Measurements from ENCODE around the gene ZNF853. TPM values are rescaled to one million over a fixed set of nuclear protein-coding genes. Genes with fewer than 3 reads are reported as not detected.

Gene ZNF853
- total and polyA plus RNA-seq, 12 donors: 1.2 to 15.3 (median 4.7) TPM

DNA sequence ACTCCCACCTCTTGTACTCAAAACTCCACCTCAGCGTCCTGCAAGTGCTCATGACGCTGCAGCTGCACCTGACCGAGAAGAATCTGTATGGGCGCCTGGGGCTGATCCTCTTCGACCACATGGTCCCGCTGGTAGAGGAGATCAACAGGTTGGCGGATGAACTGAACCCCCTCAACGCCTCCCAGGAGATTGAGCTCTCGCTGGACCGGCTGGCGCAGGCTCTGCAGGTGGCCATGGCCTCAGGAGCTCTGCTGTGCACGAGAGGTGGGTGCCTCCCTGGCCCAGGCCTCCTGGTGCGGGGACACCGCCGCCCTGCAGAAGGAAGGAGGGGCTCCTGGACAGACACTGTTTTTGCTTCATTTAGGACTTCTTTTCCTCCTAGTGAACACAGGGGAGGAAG lies 15.3 kb upstream of the ZNF853 start:
- no peak overlapping the region for H3K4me3 ChIP-seq

DNA sequence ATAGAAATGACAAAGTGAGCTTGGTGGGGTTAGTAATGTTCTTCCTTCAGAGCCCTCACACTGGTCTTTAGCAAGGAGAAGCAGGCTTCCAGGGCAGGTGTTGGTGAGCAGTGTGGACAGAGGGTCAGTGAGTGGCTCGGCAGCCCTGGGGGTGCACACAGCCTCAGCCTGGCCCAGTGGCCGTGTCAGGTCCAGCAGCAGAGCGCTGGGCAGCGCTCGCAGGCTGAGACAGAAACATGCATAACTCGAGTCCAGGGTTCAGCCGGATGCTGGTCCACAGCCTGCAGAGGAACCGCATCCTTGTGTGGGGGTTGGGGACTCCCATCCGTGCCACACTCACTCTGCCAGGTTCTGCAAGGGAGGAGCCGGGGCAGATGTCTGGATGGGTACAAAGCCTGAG lies 11.0 kb upstream of the ZNF853 start:
- Histone ChIP-seq H3K27ac (no peak overlapping the region), H3K4me3 (no peak overlapping the region), H3K36me3 (replicated peaks in 1 of 2) (peaks cover 0 to 70% of the 10 kb centered on the region in 2 donors), H3K9me3 (replicated peaks in 1 of 3) (no peaks in the 10 kb centered on the region), H3K4me1 (replicated peaks in 1 of 2) (no peaks in the 10 kb centered on the region), H3K27me3 (no peaks in the 10 kb centered on the region)
- 89 to 95% (median 92%) methylated on average over 7 to 10 of the region's 10 CpGs for WGBS, 4 donors
- TF ChIP-seq POLR2A (IDR thresholded peaks at IDR 0.05): no peak
- TF ChIP-seq, protein P1, sequence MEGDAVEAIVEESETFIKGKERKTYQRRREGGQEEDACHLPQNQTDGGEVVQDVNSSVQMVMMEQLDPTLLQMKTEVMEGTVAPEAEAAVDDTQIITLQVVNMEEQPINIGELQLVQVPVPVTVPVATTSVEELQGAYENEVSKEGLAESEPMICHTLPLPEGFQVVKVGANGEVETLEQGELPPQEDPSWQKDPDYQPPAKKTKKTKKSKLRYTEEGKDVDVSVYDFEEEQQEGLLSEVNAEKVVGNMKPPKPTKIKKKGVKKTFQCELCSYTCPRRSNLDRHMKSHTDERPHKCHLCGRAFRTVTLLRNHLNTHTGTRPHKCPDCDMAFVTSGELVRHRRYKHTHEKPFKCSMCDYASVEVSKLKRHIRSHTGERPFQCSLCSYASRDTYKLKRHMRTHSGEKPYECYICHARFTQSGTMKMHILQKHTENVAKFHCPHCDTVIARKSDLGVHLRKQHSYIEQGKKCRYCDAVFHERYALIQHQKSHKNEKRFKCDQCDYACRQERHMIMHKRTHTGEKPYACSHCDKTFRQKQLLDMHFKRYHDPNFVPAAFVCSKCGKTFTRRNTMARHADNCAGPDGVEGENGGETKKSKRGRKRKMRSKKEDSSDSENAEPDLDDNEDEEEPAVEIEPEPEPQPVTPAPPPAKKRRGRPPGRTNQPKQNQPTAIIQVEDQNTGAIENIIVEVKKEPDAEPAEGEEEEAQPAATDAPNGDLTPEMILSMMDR (IDR thresholded peaks at IDR 0.05): no peak
- intact Hi-C loops (cut with DNase I): no loop called here
- no peak for DNase-seq

More for the DNA sequence above, 15.3 kb upstream of the ZNF853 start:
- Histone ChIP-seq H3K27me3 (no peaks in the 10 kb centered on the region), H3K9me3 (replicated peaks in 1 of 3) (no peaks in the 10 kb centered on the region), H3K27ac (no peak overlapping the region), H3K4me1 (replicated peaks in 1 of 2) (no peaks in the 10 kb centered on the region), H3K36me3 (replicated peaks in 1 of 2) (peaks cover 0 to 88% of the 10 kb centered on the region in 2 donors)
- intact Hi-C loops (cut with DNase I): no loop called here
- 88 to 100% (median 94%) methylated on average over 4 to 15 of the region's 15 CpGs for whole genome bisulfite sequencing, 4 donors
- no peak for DNase-seq
- TF ChIP-seq, protein P1 (IDR thresholded peaks at IDR 0.05): no peak
- no peak for TF ChIP-seq POLR2A (IDR thresholded peaks at IDR 0.05)

DNA sequence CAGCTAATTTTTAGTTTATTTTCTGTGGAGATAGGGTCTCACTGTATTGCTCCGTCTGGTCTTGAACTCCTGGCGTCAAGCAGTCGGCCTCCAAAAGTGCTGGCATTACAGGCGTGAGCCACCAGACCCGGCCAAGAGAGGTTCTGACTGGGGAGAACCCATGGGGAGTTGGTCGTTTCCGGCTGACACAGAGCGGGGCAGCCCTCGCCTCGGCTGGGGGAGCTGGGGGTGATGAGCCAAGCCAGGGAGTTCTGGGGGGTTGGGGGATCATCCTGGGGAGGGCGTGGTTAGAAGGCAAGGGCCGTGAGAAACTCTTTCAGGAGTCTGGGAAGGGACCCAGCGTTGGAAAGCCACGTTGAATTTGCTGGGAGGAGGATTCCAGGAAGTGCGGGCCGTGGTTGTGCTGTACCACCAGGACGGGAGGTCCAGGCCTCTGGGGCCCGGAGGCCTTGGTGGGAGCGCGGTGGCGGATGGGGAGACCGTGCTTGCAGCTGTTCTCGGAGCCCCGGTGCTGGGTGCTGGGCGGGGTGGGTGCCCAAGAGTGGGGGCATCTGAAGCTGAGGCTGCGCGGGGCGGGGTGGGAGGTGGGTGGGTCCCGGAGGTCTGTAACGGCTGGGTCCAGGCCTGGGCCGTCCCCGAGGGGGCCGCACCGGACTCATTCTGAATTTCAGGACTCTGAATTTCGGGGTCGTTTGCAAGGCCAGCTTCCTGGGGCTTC lies 8.4 kb upstream of the ZNF853 start:
- Histone ChIP-seq H3K4me1 (replicated peaks in 1 of 2) (no peaks in the 10 kb centered on the region), H3K9me3 (replicated peaks in 1 of 3) (no peaks in the 10 kb centered on the region), H3K4me3 (no peak overlapping the region), H3K27ac (no peak overlapping the region), H3K36me3 (replicated peaks in 1 of 2) (peaks cover 0 to 45% of the 10 kb centered on the region in 2 donors), H3K27me3 (no peaks in the 10 kb centered on the region)
- DNase-seq: no peak
- intact Hi-C loops (cut with DNase I): no loop called here
- 89 to 93% (median 91%) methylated on average over 23 to 36 of the region's 36 CpGs for WGBS, 4 donors
- TF ChIP-seq POLR2A (IDR thresholded peaks at IDR 0.05): no peak
- TF ChIP-seq, protein P1 (IDR thresholded peaks at IDR 0.05): no peak

DNA sequence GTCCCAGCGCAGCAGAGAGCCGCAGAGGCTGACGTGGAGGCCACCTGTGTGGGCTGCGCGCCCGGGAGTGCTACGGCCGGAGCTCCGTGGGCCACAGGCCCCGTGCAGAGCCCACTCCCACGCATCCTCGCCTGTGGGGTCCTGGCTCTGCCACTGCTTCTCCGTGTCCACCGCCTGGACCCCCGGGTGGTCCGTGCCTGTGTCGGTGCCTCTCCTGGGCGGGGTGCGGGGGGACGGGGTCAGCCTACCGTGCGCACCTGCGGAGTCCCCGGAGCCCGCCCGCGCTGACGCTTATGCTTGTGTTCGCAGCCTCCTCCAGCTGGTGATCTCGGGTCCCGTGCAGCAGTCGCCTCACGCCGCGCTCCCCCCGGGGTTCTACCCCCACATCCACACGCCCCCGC lies 7.8 kb upstream of the ZNF853 start:
- intact Hi-C loops (cut with DNase I): no loop called here

More for the DNA sequence above, 7.8 kb upstream of the ZNF853 start:
- Histone ChIP-seq H3K4me1 (replicated peaks in 1 of 2) (no peaks in the 10 kb centered on the region), H3K27ac (no peak overlapping the region), H3K36me3 (replicated peaks in 1 of 2) (peaks cover 0 to 39% of the 10 kb centered on the region in 2 donors), H3K4me3 (no peak overlapping the region), H3K27me3 (no peaks in the 10 kb centered on the region), H3K9me3 (replicated peaks in 1 of 3) (no peaks in the 10 kb centered on the region)
- no peak for DNase-seq
- 88 to 98% (median 92%) methylated on average over 22 to 38 of the region's 38 CpGs for WGBS, 4 donors
- TF ChIP-seq POLR2A (IDR thresholded peaks at IDR 0.05): no peak
- TF ChIP-seq, protein P1 (IDR thresholded peaks at IDR 0.05): no peak
